Liver (tissue), 9 donors: ENCODE measurements around the gene OR2M4. TPM values are rescaled to one million over a fixed set of nuclear protein-coding genes. Genes with fewer than 3 reads are reported as not detected.

Experiments used
- DNase-seq: peaks from one replicate; pipeline ENCODE4 v3.0.0-alpha.2; 2017; ENCODE audit warnings: low spot score
- H3K27ac ChIP-seq, 2 donors: one replicate each; pipeline ENCODE4 v1.7.0; 2013; ENCODE audit warnings: inconsistent platforms in 2 of 2, low read length in 2 of 2, control low read depth in 1 of 2, low read depth in 1 of 2, mild to moderate bottlenecking in 1 of 2
- H3K27me3 ChIP-seq, 4 donors: one replicate each; pipeline versions ENCODE4 v1.6.1 to v1.7.0; 2013; ENCODE audit warnings: low read length in 3 of 4, inconsistent platforms in 1 of 4, mild to moderate bottlenecking in 1 of 4, moderate library complexity in 1 of 4; ENCODE audit not compliant: control insufficient read depth in 4 of 4, insufficient read depth in 4 of 4
- H3K36me3 ChIP-seq, 4 donors: one replicate each; pipeline versions ENCODE4 v1.6.1 to v1.7.0; 2013; ENCODE audit warnings: low read length in 3 of 4, mild to moderate bottlenecking in 3 of 4, low read depth in 1 of 4, moderate library complexity in 1 of 4; ENCODE audit not compliant: control insufficient read depth in 4 of 4, insufficient read depth in 3 of 4
- H3K4me1 ChIP-seq, 4 donors: one replicate each; pipeline versions ENCODE4 v1.6.1 to v1.7.0; 2013; ENCODE audit warnings: low read length in 3 of 4, mild to moderate bottlenecking in 3 of 4, moderate library complexity in 1 of 4; ENCODE audit not compliant: control insufficient read depth in 4 of 4, insufficient read depth in 4 of 4
- H3K4me3 ChIP-seq, 3 donors: one replicate each; pipeline versions ENCODE4 v1.6.1 to v1.7.0; 2013; ENCODE audit warnings: low read length in 3 of 3, control low read depth in 1 of 3, low read depth in 1 of 3, mild to moderate bottlenecking in 1 of 3
- H3K9ac ChIP-seq, 2 donors: one replicate each; pipeline ENCODE4 v1.7.0; 2013; ENCODE audit warnings: low read length in 2 of 2, mild to moderate bottlenecking in 2 of 2, moderate library complexity in 2 of 2, control low read depth in 1 of 2, low read depth in 1 of 2
- H3K9me3 ChIP-seq, 4 donors: one replicate each; pipeline versions ENCODE4 v1.6.1 to v1.7.0; 2013; ENCODE audit warnings: low read length in 3 of 4; ENCODE audit not compliant: control insufficient read depth in 4 of 4
- ATF3 ChIP-seq: IDR thresholded peaks from 2 replicates; pipeline ENCODE4 v1.6.1; 2016; ENCODE audit warnings: antibody characterized with exemption
- CTCF ChIP-seq: fragments of 150-350 bp; IDR thresholded peaks from 2 replicates; pipeline ENCODE4 v1.5.1; 2017; ENCODE audit warnings: improper control_type of control experiment, low read depth, low read length; ENCODE audit not compliant: missing input control
- EGR1 ChIP-seq, 2 donors: IDR thresholded peaks; 2 replicates each; pipeline ENCODE4 v1.6.1; 2016 to 2018; ENCODE audit warnings: antibody characterized with exemption in 2 of 2, low read depth in 2 of 2
- FOXA1 ChIP-seq: IDR thresholded peaks from 2 replicates; pipeline ENCODE4 v1.6.1; 2016; ENCODE audit warnings: antibody characterized with exemption
- FOXA2 ChIP-seq: IDR thresholded peaks from 2 replicates; pipeline ENCODE4 v1.6.1; 2016; ENCODE audit warnings: antibody characterized with exemption
- GABPA ChIP-seq, 2 donors: IDR thresholded peaks in 1 of 2; conservative IDR thresholded peaks in 1 of 2; 2 replicates each; pipeline ENCODE4 v1.6.1; 2016; ENCODE audit warnings: antibody characterized with exemption in 2 of 2, mild to moderate bottlenecking in 1 of 2, moderate library complexity in 1 of 2
- HNF4G ChIP-seq: IDR thresholded peaks from 2 replicates; pipeline ENCODE4 v1.6.1; 2016; ENCODE audit warnings: antibody characterized with exemption
- JUND ChIP-seq, 2 donors: IDR thresholded peaks; 2 replicates each; pipeline ENCODE4 v1.6.1; 2016; ENCODE audit warnings: antibody characterized with exemption in 2 of 2
- MAX ChIP-seq: IDR thresholded peaks from 2 replicates; pipeline ENCODE4 v1.6.1; 2016; ENCODE audit warnings: antibody characterized with exemption
- NR2F2 ChIP-seq: IDR thresholded peaks from 2 replicates; pipeline ENCODE4 v1.6.1; 2016; ENCODE audit warnings: antibody characterized with exemption
- RAD21 ChIP-seq, 2 donors: IDR thresholded peaks; 2 replicates each; pipeline ENCODE4 v1.6.1; 2016; ENCODE audit warnings: antibody characterized with exemption in 2 of 2, mild to moderate bottlenecking in 2 of 2
- REST ChIP-seq: IDR thresholded peaks from 2 replicates; pipeline ENCODE4 v1.6.1; 2016; ENCODE audit warnings: antibody characterized with exemption, mild to moderate bottlenecking
- RXRA ChIP-seq, 2 donors: IDR thresholded peaks; 2 replicates each; pipeline ENCODE4 v1.6.1; 2017 to 2018; ENCODE audit warnings: antibody characterized with exemption in 2 of 2, mild to moderate bottlenecking in 1 of 2
- TAF1 ChIP-seq: conservative IDR thresholded peaks from 2 replicates; pipeline ENCODE4 v1.6.1; 2016; ENCODE audit warnings: antibody characterized with exemption, mild to moderate bottlenecking
- YY1 ChIP-seq: IDR thresholded peaks from 2 replicates; pipeline ENCODE4 v1.6.1; 2016; ENCODE audit warnings: antibody characterized with exemption, mild to moderate bottlenecking
- ZBTB33 ChIP-seq: IDR thresholded peaks from 2 replicates; pipeline ENCODE4 v1.6.1; 2016; ENCODE audit warnings: antibody characterized with exemption
- WGBS: extraction: QIAGEN DNeasy Blood & Tissue Kit; methylation state at CpG from one replicate; pipeline ENCODE4 v1.1.7; 2013; 5-methylcytosine and 5-hydroxymethylcytosine counted together
- polyA plus RNA-seq, 2 donors: library from polyadenylated mRNA; stranded (reverse) in 1 of 2; unstranded in 1 of 2; fragments of 200-250 nt in 1 of 2; fragments of >200 nt in 1 of 2; fragmentation: Nextera tagmentation in 1 of 2; extraction: Ambion mirVana in 1 of 2; gene quantifications; one replicate each; pipeline versions ENCODE4 v1.2.1 to v1.2.3, GENCODE V29; 2013 to 2015
- total RNA-seq, 2 donors: library from RNA; depleted of rRNA; stranded (reverse); fragments of >200 nt; gene quantifications; one replicate each; pipeline ENCODE4 v1.2.3, GENCODE V29; 2014
- donor health status: healthy.
- donor health status: healthy.
- donor health status: healthy.
- donor health status: healthy.
- donor health status: healthy.

OR2M4 gene
- total and polyA plus RNA-seq, 4 donors = not detected

- Histone ChIP-seq H3K27me3 (peaks cover 0 to 3% (median 0%) of the 10 kb centered on the region in 4 donors), H3K9me3 (peaks cover 0 to 5% (median under 1%) of the 10 kb centered on the region in 4 donors), H3K4me3 (no peak overlapping the region), H3K27ac (no peak overlapping the region), H3K9ac (no peak overlapping the region), H3K36me3 (no peaks in the 10 kb centered on the region), H3K4me1 (no peaks in the 10 kb centered on the region)
- 54% methylated on average over 3 of the region's 3 CpGs for WGBS
- TF ChIP-seq JUND (IDR thresholded peaks at IDR 0.05) (no peak), REST (no peak), FOXA2 (no peak), TAF1 (no peak), HNF4G (no peak), FOXA1 (no peak), GABPA (IDR thresholded peaks at IDR 0.05 in 1 of 2, conservative IDR thresholded peaks at IDR 0.05 in 1 of 2) (no peak), MAX (no peak), RAD21 (IDR thresholded peaks at IDR 0.05) (no peak)
- no peak for DNase-seq
Measured at GRCh38 chr1:248187363-248187762, 43.9 kb upstream of the OR2M4 start.

- TF ChIP-seq ZBTB33 = no peak
- no peak for TF ChIP-seq HNF4G
- no peak for TF ChIP-seq GABPA (IDR thresholded peaks at IDR 0.05 in 1 of 2, conservative IDR thresholded peaks at IDR 0.05 in 1 of 2)
- TF ChIP-seq RXRA (IDR thresholded peaks at IDR 0.05) = no peak
- TF ChIP-seq YY1 = no peak
- TF ChIP-seq EGR1 (IDR thresholded peaks at IDR 0.05; ENCODE audit: low read depth in 2 of 2) = no peak
- TF ChIP-seq NR2F2 = no peak
- TF ChIP-seq CTCF = no peak
- TF ChIP-seq MAX = no peak
- TF ChIP-seq RAD21 (IDR thresholded peaks at IDR 0.05) = no peak
- no peak for TF ChIP-seq ATF3
- no peak for DNase-seq
- no peaks in the 10 kb centered on the region for H3K36me3 ChIP-seq
- H3K27ac ChIP-seq = no peak overlapping the region
- no peaks in the 10 kb centered on the region for H3K27me3 ChIP-seq
- no peak overlapping the region for H3K4me3 ChIP-seq
- WGBS = 59% methylated on average over 11 of the region's 11 CpGs
- no peak overlapping the region for H3K9ac ChIP-seq
- peaks cover 0 to 5% (median under 1%) of the 10 kb centered on the region in 4 donors for H3K9me3 ChIP-seq
- H3K4me1 ChIP-seq = no peaks in the 10 kb centered on the region
Measured at GRCh38 chr1:248189026-248189425, 42.2 kb upstream of the OR2M4 start.
